Activated naive CD8-positive, alpha-beta T cell treated with anti-CD3 and anti-CD28 coated beads, Interleukin-2, amount 50 U/mL, for 24 hours (primary cell): ENCODE results near the gene PLTP.

ENCODE experiments used
- ATAC-seq: fragments of 150-1000 bp; cut with Tn5 transposase; one replicate; pipeline ENCODE4 v1.10.0; 2021
- DNase-seq: peaks from one replicate; pipeline ENCODE4 v3.0.0; 2021
- H3K27ac Mint-ChIP-seq: one replicate; pipeline ENCODE4 v1.8.0; 2021; ENCODE audit warnings: mild to moderate bottlenecking, mixed read lengths
- H3K27me3 Mint-ChIP-seq: one replicate; pipeline ENCODE4 v1.8.0; 2021; ENCODE audit warnings: mixed read lengths
- H3K36me3 Mint-ChIP-seq: one replicate; pipeline ENCODE4 v1.8.0; 2021; ENCODE audit warnings: low read depth, mixed read lengths
- H3K4me1 Mint-ChIP-seq: one replicate; pipeline ENCODE4 v1.8.0; 2021; ENCODE audit warnings: mixed read lengths
- H3K4me3 Mint-ChIP-seq: one replicate; pipeline ENCODE4 v1.8.0; 2021; ENCODE audit warnings: mild to moderate bottlenecking, moderate library complexity, mixed read lengths
- H3K9me3 Mint-ChIP-seq: one replicate; pipeline ENCODE4 v1.8.0; 2021; ENCODE audit warnings: mixed read lengths

PLTP gene

GRCh38 chr20:45918779-45919537, 7.0 kb upstream of the PLTP start:
- no peaks in the 10 kb centered on the region for H3K36me3 Mint-ChIP-seq
- H3K9me3 Mint-ChIP-seq, result no peaks in the 10 kb centered on the region
- no peak overlapping the region for H3K27ac Mint-ChIP-seq
- DNase-seq (no peak), ATAC-seq (no peak)
- peaks cover 8% of the 10 kb centered on the region for H3K4me1 Mint-ChIP-seq
- H3K27me3 Mint-ChIP-seq, result peaks cover 19% of the 10 kb centered on the region
- H3K4me3 Mint-ChIP-seq, result no peak overlapping the region

GRCh38 chr20:45918182-45918737, 6.3 kb upstream of the PLTP start:
- Mint-ChIP-seq H3K27ac (no peak overlapping the region), H3K27me3 (peaks cover 19% of the 10 kb centered on the region)
- ATAC-seq, result no peak

GRCh38 chr20:45917790-45918141, 5.8 kb upstream of the PLTP start:
- DNase-seq (no peak), ATAC-seq (no peak)
- Mint-ChIP-seq H3K27me3 (peaks cover 20% of the 10 kb centered on the region), H3K36me3 (no peaks in the 10 kb centered on the region), H3K4me1 (peaks cover 9% of the 10 kb centered on the region), H3K27ac (no peak overlapping the region), H3K9me3 (no peaks in the 10 kb centered on the region), H3K4me3 (no peak overlapping the region)

More at GRCh38 chr20:45918182-45918737, 6.3 kb upstream of the PLTP start:
- no peak for DNase-seq
- no peak overlapping the region for H3K4me3 Mint-ChIP-seq
- H3K9me3 Mint-ChIP-seq, result no peaks in the 10 kb centered on the region
- peaks cover 8% of the 10 kb centered on the region for H3K4me1 Mint-ChIP-seq
- H3K36me3 Mint-ChIP-seq, result no peaks in the 10 kb centered on the region

GRCh38 chr20:45913116-45913515, 1.2 kb upstream of the PLTP start:
- no peak for ATAC-seq
- Mint-ChIP-seq H3K36me3 (no peaks in the 10 kb centered on the region), H3K4me3 (no peak overlapping the region), H3K9me3 (no peaks in the 10 kb centered on the region), H3K4me1 (peaks cover 22% of the 10 kb centered on the region), H3K27ac (no peak overlapping the region), H3K27me3 (peaks cover 9% of the 10 kb centered on the region)
- DNase-seq, result no peak

- H3K27ac Mint-ChIP-seq, result peak overlapping the region; percentile 42
- no peak for ATAC-seq
These were observed 358 bp upstream of the PLTP start for GRCh38 chr20:45912344-45912682.

GRCh38 chr20:45910670-45911485, 1.1 kb downstream of the PLTP start:
- DNase-seq, result peak; percentile 98
- Mint-ChIP-seq H3K27me3 (peaks cover 7% of the 10 kb centered on the region), H3K27ac (peak overlapping the region; percentile 81), H3K4me1 (peaks cover 22% of the 10 kb centered on the region), H3K9me3 (no peaks in the 10 kb centered on the region), H3K36me3 (no peaks in the 10 kb centered on the region), H3K4me3 (peak overlapping the region; percentile 83)
- ATAC-seq, result peak; percentile 94

More at GRCh38 chr20:45912344-45912682, 358 bp upstream of the PLTP start:
- no peaks in the 10 kb centered on the region for H3K9me3 Mint-ChIP-seq
- H3K4me1 Mint-ChIP-seq, result peaks cover 22% of the 10 kb centered on the region
- H3K36me3 Mint-ChIP-seq, result no peaks in the 10 kb centered on the region
- H3K4me3 Mint-ChIP-seq, result peak overlapping the region; percentile 83
- peaks cover 7% of the 10 kb centered on the region for H3K27me3 Mint-ChIP-seq
- no peak for DNase-seq

- Mint-ChIP-seq H3K27me3 (peaks cover 7% of the 10 kb centered on the region), H3K27ac (peak overlapping the region; percentile 63), H3K36me3 (no peaks in the 10 kb centered on the region), H3K4me3 (peak overlapping the region; percentile 83), H3K9me3 (no peaks in the 10 kb centered on the region), H3K4me1 (peaks cover 22% of the 10 kb centered on the region)
- DNase-seq, result no peak
- ATAC-seq, result no peak
These were observed 1.9 kb downstream of the PLTP start for GRCh38 chr20:45909817-45910669.

GRCh38 chr20:45909336-45909808, 2.6 kb downstream of the PLTP start:
- Mint-ChIP-seq H3K4me1 (peaks cover 22% of the 10 kb centered on the region), H3K27ac (no peak overlapping the region), H3K36me3 (no peaks in the 10 kb centered on the region), H3K9me3 (no peaks in the 10 kb centered on the region), H3K27me3 (peaks cover 4% of the 10 kb centered on the region), H3K4me3 (no peak overlapping the region)
- DNase-seq (no peak), ATAC-seq (no peak)

- Mint-ChIP-seq H3K9me3 (no peaks in the 10 kb centered on the region), H3K4me1 (peaks cover 22% of the 10 kb centered on the region), H3K36me3 (no peaks in the 10 kb centered on the region), H3K27me3 (peaks cover 3% of the 10 kb centered on the region), H3K27ac (no peak overlapping the region), H3K4me3 (no peak overlapping the region)
- DNase-seq (no peak), ATAC-seq (no peak)
These were observed 3.9 kb downstream of the PLTP start for GRCh38 chr20:45908084-45908483.

GRCh38 chr20:45907219-45907948, 4.6 kb downstream of the PLTP start:
- Mint-ChIP-seq H3K36me3 (no peaks in the 10 kb centered on the region), H3K4me1 (peaks cover 19% of the 10 kb centered on the region), H3K9me3 (no peaks in the 10 kb centered on the region), H3K4me3 (no peak overlapping the region), H3K27me3 (peaks cover 2% of the 10 kb centered on the region), H3K27ac (no peak overlapping the region)
- no peak for DNase-seq
- ATAC-seq, result no peak

- H3K4me3 Mint-ChIP-seq, result no peak overlapping the region
- H3K4me1 Mint-ChIP-seq, result peaks cover 7% of the 10 kb centered on the region
- no peaks in the 10 kb centered on the region for H3K27me3 Mint-ChIP-seq
- H3K36me3 Mint-ChIP-seq, result no peaks in the 10 kb centered on the region
- ATAC-seq (no peak), DNase-seq (no peak)
- no peaks in the 10 kb centered on the region for H3K9me3 Mint-ChIP-seq
- H3K27ac Mint-ChIP-seq, result no peak overlapping the region
These were observed 6.4 kb downstream of the PLTP start for GRCh38 chr20:45905505-45906079.

- H3K27me3 Mint-ChIP-seq, result no peaks in the 10 kb centered on the region
- H3K36me3 Mint-ChIP-seq, result no peaks in the 10 kb centered on the region
- DNase-seq, result no peak
- no peaks in the 10 kb centered on the region for H3K9me3 Mint-ChIP-seq
- no peak for ATAC-seq
- no peak overlapping the region for H3K27ac Mint-ChIP-seq
- no peak overlapping the region for H3K4me3 Mint-ChIP-seq
- H3K4me1 Mint-ChIP-seq, result no peaks in the 10 kb centered on the region
These were observed 7.1 kb downstream of the PLTP start for GRCh38 chr20:45904583-45905504.
